Liver (tissue), 9 donors: ENCODE data around the gene WDR48. TPM values are rescaled to one million over a fixed set of nuclear protein-coding genes. Genes with fewer than 3 reads are reported as not detected.

Experiments
- DNase-seq: peaks from one replicate; pipeline ENCODE4 v3.0.0-alpha.2; 2017; ENCODE audit warnings: low spot score
- H3K27ac ChIP-seq, 2 donors: one replicate each; pipeline ENCODE4 v1.7.0; 2013; ENCODE audit warnings: inconsistent platforms in 2 of 2, low read length in 2 of 2, control low read depth in 1 of 2, low read depth in 1 of 2, mild to moderate bottlenecking in 1 of 2
- H3K27me3 ChIP-seq, 4 donors: one replicate each; pipeline versions ENCODE4 v1.6.1 to v1.7.0; 2013; ENCODE audit warnings: low read length in 3 of 4, inconsistent platforms in 1 of 4, mild to moderate bottlenecking in 1 of 4, moderate library complexity in 1 of 4; ENCODE audit not compliant: control insufficient read depth in 4 of 4, insufficient read depth in 4 of 4
- H3K36me3 ChIP-seq, 4 donors: one replicate each; pipeline versions ENCODE4 v1.6.1 to v1.7.0; 2013; ENCODE audit warnings: low read length in 3 of 4, mild to moderate bottlenecking in 3 of 4, low read depth in 1 of 4, moderate library complexity in 1 of 4; ENCODE audit not compliant: control insufficient read depth in 4 of 4, insufficient read depth in 3 of 4
- H3K4me1 ChIP-seq, 4 donors: one replicate each; pipeline versions ENCODE4 v1.6.1 to v1.7.0; 2013; ENCODE audit warnings: low read length in 3 of 4, mild to moderate bottlenecking in 3 of 4, moderate library complexity in 1 of 4; ENCODE audit not compliant: control insufficient read depth in 4 of 4, insufficient read depth in 4 of 4
- H3K4me3 ChIP-seq, 3 donors: one replicate each; pipeline versions ENCODE4 v1.6.1 to v1.7.0; 2013; ENCODE audit warnings: low read length in 3 of 3, control low read depth in 1 of 3, low read depth in 1 of 3, mild to moderate bottlenecking in 1 of 3
- H3K9ac ChIP-seq, 2 donors: one replicate each; pipeline ENCODE4 v1.7.0; 2013; ENCODE audit warnings: low read length in 2 of 2, mild to moderate bottlenecking in 2 of 2, moderate library complexity in 2 of 2, control low read depth in 1 of 2, low read depth in 1 of 2
- H3K9me3 ChIP-seq, 4 donors: one replicate each; pipeline versions ENCODE4 v1.6.1 to v1.7.0; 2013; ENCODE audit warnings: low read length in 3 of 4; ENCODE audit not compliant: control insufficient read depth in 4 of 4
- ATF3 ChIP-seq: IDR thresholded peaks from 2 replicates; pipeline ENCODE4 v1.6.1; 2016; ENCODE audit warnings: antibody characterized with exemption
- CTCF ChIP-seq: fragments of 150-350 bp; IDR thresholded peaks from 2 replicates; pipeline ENCODE4 v1.5.1; 2017; ENCODE audit warnings: improper control_type of control experiment, low read depth, low read length; ENCODE audit not compliant: missing input control
- EGR1 ChIP-seq, 2 donors: IDR thresholded peaks; 2 replicates each; pipeline ENCODE4 v1.6.1; 2016 to 2018; ENCODE audit warnings: antibody characterized with exemption in 2 of 2, low read depth in 2 of 2
- FOXA1 ChIP-seq: IDR thresholded peaks from 2 replicates; pipeline ENCODE4 v1.6.1; 2016; ENCODE audit warnings: antibody characterized with exemption
- FOXA2 ChIP-seq: IDR thresholded peaks from 2 replicates; pipeline ENCODE4 v1.6.1; 2016; ENCODE audit warnings: antibody characterized with exemption
- HNF4A ChIP-seq, 2 donors: conservative IDR thresholded peaks; 2 replicates each; pipeline ENCODE4 v1.6.1; 2016; ENCODE audit warnings: antibody characterized with exemption in 2 of 2, mild to moderate bottlenecking in 2 of 2
- HNF4G ChIP-seq: IDR thresholded peaks from 2 replicates; pipeline ENCODE4 v1.6.1; 2016; ENCODE audit warnings: antibody characterized with exemption
- JUND ChIP-seq, 2 donors: IDR thresholded peaks; 2 replicates each; pipeline ENCODE4 v1.6.1; 2016; ENCODE audit warnings: antibody characterized with exemption in 2 of 2
- MAX ChIP-seq: IDR thresholded peaks from 2 replicates; pipeline ENCODE4 v1.6.1; 2016; ENCODE audit warnings: antibody characterized with exemption
- NR2F2 ChIP-seq: IDR thresholded peaks from 2 replicates; pipeline ENCODE4 v1.6.1; 2016; ENCODE audit warnings: antibody characterized with exemption
- RAD21 ChIP-seq, 2 donors: IDR thresholded peaks; 2 replicates each; pipeline ENCODE4 v1.6.1; 2016; ENCODE audit warnings: antibody characterized with exemption in 2 of 2, mild to moderate bottlenecking in 2 of 2
- REST ChIP-seq: IDR thresholded peaks from 2 replicates; pipeline ENCODE4 v1.6.1; 2016; ENCODE audit warnings: antibody characterized with exemption, mild to moderate bottlenecking
- RXRA ChIP-seq, 2 donors: IDR thresholded peaks; 2 replicates each; pipeline ENCODE4 v1.6.1; 2017 to 2018; ENCODE audit warnings: antibody characterized with exemption in 2 of 2, mild to moderate bottlenecking in 1 of 2
- SP1 ChIP-seq: IDR thresholded peaks from 2 replicates; pipeline ENCODE4 v1.6.1; 2018; ENCODE audit warnings: antibody characterized with exemption, mild to moderate bottlenecking
- TAF1 ChIP-seq: conservative IDR thresholded peaks from 2 replicates; pipeline ENCODE4 v1.6.1; 2016; ENCODE audit warnings: antibody characterized with exemption, mild to moderate bottlenecking
- YY1 ChIP-seq: IDR thresholded peaks from 2 replicates; pipeline ENCODE4 v1.6.1; 2016; ENCODE audit warnings: antibody characterized with exemption, mild to moderate bottlenecking
- WGBS: extraction: QIAGEN DNeasy Blood & Tissue Kit; methylation state at CpG from one replicate; pipeline ENCODE4 v1.1.7; 2013; 5-methylcytosine and 5-hydroxymethylcytosine counted together
- polyA plus RNA-seq, 2 donors: library from polyadenylated mRNA; stranded (reverse) in 1 of 2; unstranded in 1 of 2; fragments of 200-250 nt in 1 of 2; fragments of >200 nt in 1 of 2; fragmentation: Nextera tagmentation in 1 of 2; extraction: Ambion mirVana in 1 of 2; gene quantifications; one replicate each; pipeline versions ENCODE4 v1.2.1 to v1.2.3, GENCODE V29; 2013 to 2015
- total RNA-seq, 2 donors: library from RNA; depleted of rRNA; stranded (reverse); fragments of >200 nt; gene quantifications; one replicate each; pipeline ENCODE4 v1.2.3, GENCODE V29; 2014
- donor health status: healthy.
- donor health status: healthy.
- donor health status: healthy.
- donor health status: healthy.
- donor health status: healthy.

The WDR48 gene
- total and polyA plus RNA-seq, 4 donors, result 8.0 to 24.9 (median 16.5) TPM

GRCh38 chr3:39136533-39137434 lies 85.0 kb downstream of the WDR48 start (continued):
- TF ChIP-seq REST (no peak), YY1 (no peak), NR2F2 (no peak), HNF4G (no peak), FOXA1 (no peak), TAF1 (no peak)

- Histone ChIP-seq H3K36me3 (peaks cover 3 to 20% (median 13%) of the 10 kb centered on the region in 4 donors), H3K9ac (no peak overlapping the region), H3K27me3 (no peaks in the 10 kb centered on the region), H3K27ac (no peak overlapping the region), H3K4me3 (no peak overlapping the region), H3K4me1 (peaks cover 3 to 13% (median 7%) of the 10 kb centered on the region in 4 donors), H3K9me3 (no peaks in the 10 kb centered on the region)
- no peak for DNase-seq
- 96% methylated on average over 18 of the region's 18 CpGs for WGBS
- no peak for TF ChIP-seq MAX
- TF ChIP-seq EGR1 (IDR thresholded peaks at IDR 0.05; ENCODE audit: low read depth in 2 of 2), result no peak
Observed at GRCh38 chr3:39137435-39137936, 85.7 kb downstream of the WDR48 start.

- H3K4me3 ChIP-seq, result no peak overlapping the region
- 96% methylated on average over 10 of the region's 10 CpGs for WGBS
- no peaks in the 10 kb centered on the region for H3K9me3 ChIP-seq
- no peak for DNase-seq
- no peak overlapping the region for H3K9ac ChIP-seq
- no peak overlapping the region for H3K27ac ChIP-seq
- no peaks in the 10 kb centered on the region for H3K27me3 ChIP-seq
- peaks cover 6 to 27% (median 20%) of the 10 kb centered on the region in 4 donors for H3K36me3 ChIP-seq
- peaks cover 3 to 19% (median 12%) of the 10 kb centered on the region in 4 donors for H3K4me1 ChIP-seq
- TF ChIP-seq EGR1 (IDR thresholded peaks at IDR 0.05; ENCODE audit: low read depth in 2 of 2) (no peak), REST (no peak), JUND (IDR thresholded peaks at IDR 0.05) (no peak), HNF4G (no peak), SP1 (no peak), ATF3 (no peak), CTCF (no peak), NR2F2 (no peak), RAD21 (IDR thresholded peaks at IDR 0.05) (no peak), MAX (no peak), RXRA (IDR thresholded peaks at IDR 0.05) (no peak), TAF1 (no peak), HNF4A (conservative IDR thresholded peaks at IDR 0.05) (no peak), FOXA2 (no peak)
Observed at GRCh38 chr3:39137991-39138803, 86.4 kb downstream of the WDR48 start.
